ENCODE measurements around the gene BABAM1.

Gene BABAM1

DNA sequence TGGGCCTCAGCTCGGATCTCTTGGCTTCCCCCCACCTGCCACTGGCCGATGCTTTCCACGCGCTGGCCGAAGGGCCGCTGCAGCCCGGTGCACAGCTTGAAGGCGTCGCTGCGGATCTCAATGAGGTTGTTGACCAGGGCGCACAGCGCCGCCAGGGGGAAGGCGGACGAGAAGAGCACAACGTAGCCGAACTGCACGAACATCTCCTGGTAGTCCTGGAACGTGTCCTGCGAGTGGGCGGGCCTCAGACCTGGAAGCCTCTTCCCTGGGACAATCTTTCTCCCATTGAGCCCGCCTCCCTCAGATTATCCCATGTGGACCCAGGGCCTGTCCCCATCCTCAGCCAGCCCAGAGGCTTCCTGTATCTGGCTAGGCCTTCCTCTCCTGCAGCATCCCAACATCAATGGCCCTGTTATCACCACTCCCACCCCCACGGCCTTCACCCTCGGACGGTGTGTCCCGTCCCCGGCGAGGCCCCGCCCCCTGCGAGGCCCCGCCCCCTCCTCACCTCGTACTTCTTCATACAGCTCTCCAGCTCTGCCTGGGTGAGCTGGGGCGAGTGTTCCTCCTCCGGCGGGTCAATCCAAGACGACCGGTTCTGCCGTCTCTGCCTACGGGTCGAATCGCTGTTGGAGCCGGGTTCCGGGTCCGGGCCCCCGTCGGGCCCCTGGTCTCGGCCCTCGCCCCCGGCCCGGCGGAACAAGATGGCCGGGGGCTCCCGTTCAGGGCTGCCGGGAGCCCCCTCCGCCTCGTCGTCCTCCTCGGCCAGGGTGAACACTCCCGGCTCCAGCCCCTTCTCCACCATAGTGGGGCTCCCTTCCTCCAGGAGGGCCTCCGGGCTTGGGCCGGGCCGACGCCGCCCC lies 60.6 kb downstream of the BABAM1 start:
- Histone ChIP-seq H3K36me3 (peaks cover 47% of the 10 kb centered on the region), H3K27ac (no peak overlapping the region), H3K27me3 (ENCODE audit: insufficient read depth, low read depth, severe bottlenecking) (no peaks in the 10 kb centered on the region), H3K4me3 (ENCODE audit: low read depth, low read length) (no peak overlapping the region), H3K9me3 (ENCODE audit: severe bottlenecking) (no peaks in the 10 kb centered on the region)
- no peak for DNase-seq
- TF ChIP-seq, protein P1, sequence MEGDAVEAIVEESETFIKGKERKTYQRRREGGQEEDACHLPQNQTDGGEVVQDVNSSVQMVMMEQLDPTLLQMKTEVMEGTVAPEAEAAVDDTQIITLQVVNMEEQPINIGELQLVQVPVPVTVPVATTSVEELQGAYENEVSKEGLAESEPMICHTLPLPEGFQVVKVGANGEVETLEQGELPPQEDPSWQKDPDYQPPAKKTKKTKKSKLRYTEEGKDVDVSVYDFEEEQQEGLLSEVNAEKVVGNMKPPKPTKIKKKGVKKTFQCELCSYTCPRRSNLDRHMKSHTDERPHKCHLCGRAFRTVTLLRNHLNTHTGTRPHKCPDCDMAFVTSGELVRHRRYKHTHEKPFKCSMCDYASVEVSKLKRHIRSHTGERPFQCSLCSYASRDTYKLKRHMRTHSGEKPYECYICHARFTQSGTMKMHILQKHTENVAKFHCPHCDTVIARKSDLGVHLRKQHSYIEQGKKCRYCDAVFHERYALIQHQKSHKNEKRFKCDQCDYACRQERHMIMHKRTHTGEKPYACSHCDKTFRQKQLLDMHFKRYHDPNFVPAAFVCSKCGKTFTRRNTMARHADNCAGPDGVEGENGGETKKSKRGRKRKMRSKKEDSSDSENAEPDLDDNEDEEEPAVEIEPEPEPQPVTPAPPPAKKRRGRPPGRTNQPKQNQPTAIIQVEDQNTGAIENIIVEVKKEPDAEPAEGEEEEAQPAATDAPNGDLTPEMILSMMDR (IDR thresholded peaks at IDR 0.05; ENCODE audit: low read depth, low read length), result no peak

All from WERI-Rb-1 (cell line).